Measurements from ENCODE around the gene INS. TPM values are rescaled to one million over a fixed set of nuclear protein-coding genes. Genes with fewer than 3 reads are reported as not detected.

The INS gene
- total and polyA plus RNA-seq, 2 donors (not counting 1 experiment from before 2014, with no cell fraction given), result not detected

DNA sequence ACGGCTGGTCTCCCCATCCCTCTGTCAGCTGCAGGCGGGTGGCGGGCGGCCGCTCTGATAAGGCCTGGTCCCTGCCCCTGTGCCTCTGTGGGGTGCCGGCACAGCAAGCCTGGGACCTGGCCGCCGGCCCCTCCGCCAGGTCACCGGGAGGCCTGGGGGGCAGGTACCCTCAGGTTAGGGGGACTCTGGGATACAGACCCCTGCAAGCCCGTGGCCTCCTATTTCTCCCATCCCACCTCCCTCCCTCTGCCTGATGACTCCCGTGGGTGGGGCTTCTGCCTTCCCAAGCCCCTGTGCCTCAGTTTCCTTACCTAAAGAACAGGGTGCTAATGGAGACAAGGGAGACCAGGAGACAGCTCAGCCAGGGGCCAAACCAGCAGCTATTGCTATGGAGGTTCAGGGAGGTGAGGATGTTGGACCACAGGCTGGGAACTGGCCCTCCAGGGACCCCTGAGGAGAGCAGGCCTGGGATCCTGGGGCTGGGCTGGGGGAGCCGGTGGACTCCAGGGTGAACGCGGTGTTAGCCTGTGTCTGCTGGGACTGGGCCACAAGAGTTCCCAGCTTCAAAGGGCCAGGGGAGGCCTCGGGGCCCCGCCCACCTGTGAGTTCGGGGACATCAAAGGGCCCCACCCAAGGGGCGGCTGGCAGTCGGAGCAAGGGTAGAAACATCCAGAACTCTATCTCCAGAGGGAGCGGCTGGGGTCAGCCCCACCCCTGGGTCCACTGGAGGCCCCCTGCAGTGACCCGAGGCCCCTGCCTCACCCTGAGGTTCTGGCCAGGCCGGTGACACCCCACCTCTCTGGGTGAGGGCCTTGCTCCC is 42.6 kb upstream of the INS start:
- Mint-ChIP-seq H3K4me1 (no peaks in the 10 kb centered on the region), H3K27me3 (peaks cover 9% of the 10 kb centered on the region), H3K9me3 (ENCODE audit: insufficient read depth) (peaks cover 2% of the 10 kb centered on the region), H3K4me3 (no peak overlapping the region), H3K27ac (no peak overlapping the region)
- Histone ChIP-seq H3K4me1 (ENCODE audit: control insufficient read depth in 2 of 2, insufficient read depth in 2 of 2, low read length in 2 of 2) (no peaks in the 10 kb centered on the region), H3K36me3 (replicated peaks in 1 of 2; ENCODE audit: control extremely low read depth in 1 of 2, control insufficient read depth in 1 of 2, extremely low read depth in 1 of 2, insufficient read depth in 2 of 2, low read length in 1 of 2) (no peaks in the 10 kb centered on the region), H3K4me3 (ENCODE audit: control extremely low read depth in 1 of 5, extremely low read depth in 1 of 5, insufficient read depth in 1 of 5, low read depth in 2 of 5, low read length in 4 of 5) (no peak overlapping the region), H3K27me3 (replicated peaks in 1 of 4; ENCODE audit: control extremely low read depth in 1 of 4, control insufficient read depth in 3 of 4, insufficient read depth in 4 of 4, low read length in 3 of 4) (no peaks in the 10 kb centered on the region), H3K27ac (ENCODE audit: low read length in 2 of 2) (no peak overlapping the region), H3K79me2 (ENCODE audit: control insufficient read depth, insufficient read depth, low read length) (no peaks in the 10 kb centered on the region), H3K9me3 (ENCODE audit: control extremely low read depth in 1 of 3, control insufficient read depth in 2 of 3, insufficient read depth in 1 of 3, low read length in 2 of 3) (peaks cover 0 to 12% (median 0%) of the 10 kb centered on the region in 3 donors), H4K20me1 (ENCODE audit: control insufficient read depth, insufficient read depth, low read length, poor library complexity, severe bottlenecking) (no peaks in the 10 kb centered on the region), H3K4me2 (replicated peaks; ENCODE audit: low read depth, low read length, poor library complexity, severe bottlenecking) (no peak overlapping the region), H3K9ac (ENCODE audit: low read length) (no peak overlapping the region), H2AFZ (ENCODE audit: insufficient read depth, low read depth, low read length, poor library complexity, severe bottlenecking) (no peak overlapping the region)
- TF ChIP-seq, protein P1, sequence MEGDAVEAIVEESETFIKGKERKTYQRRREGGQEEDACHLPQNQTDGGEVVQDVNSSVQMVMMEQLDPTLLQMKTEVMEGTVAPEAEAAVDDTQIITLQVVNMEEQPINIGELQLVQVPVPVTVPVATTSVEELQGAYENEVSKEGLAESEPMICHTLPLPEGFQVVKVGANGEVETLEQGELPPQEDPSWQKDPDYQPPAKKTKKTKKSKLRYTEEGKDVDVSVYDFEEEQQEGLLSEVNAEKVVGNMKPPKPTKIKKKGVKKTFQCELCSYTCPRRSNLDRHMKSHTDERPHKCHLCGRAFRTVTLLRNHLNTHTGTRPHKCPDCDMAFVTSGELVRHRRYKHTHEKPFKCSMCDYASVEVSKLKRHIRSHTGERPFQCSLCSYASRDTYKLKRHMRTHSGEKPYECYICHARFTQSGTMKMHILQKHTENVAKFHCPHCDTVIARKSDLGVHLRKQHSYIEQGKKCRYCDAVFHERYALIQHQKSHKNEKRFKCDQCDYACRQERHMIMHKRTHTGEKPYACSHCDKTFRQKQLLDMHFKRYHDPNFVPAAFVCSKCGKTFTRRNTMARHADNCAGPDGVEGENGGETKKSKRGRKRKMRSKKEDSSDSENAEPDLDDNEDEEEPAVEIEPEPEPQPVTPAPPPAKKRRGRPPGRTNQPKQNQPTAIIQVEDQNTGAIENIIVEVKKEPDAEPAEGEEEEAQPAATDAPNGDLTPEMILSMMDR (IDR thresholded peaks at IDR 0.05), result no peak
- no peak for TF ChIP-seq EZH2 (IDR thresholded peaks at IDR 0.05; ENCODE audit: borderline replicate concordance, insufficient read depth, low read depth, low read length, poor library complexity, severe bottlenecking)
- CTCF ChIA-PET, result interaction anchor here (2.1 to 7.3 kb wide), 2 partner anchors 102 to 216 kb away, joined by 8 to 95 read pairs; no protein-coding TSS in a partner anchor
- ATAC-seq (ENCODE audit: low read depth), result no peak
- intact Hi-C loops (cut with micrococcal nuclease), result no loop called here
- 91% methylated on average over 18 of the region's 23 CpGs for WGBS (ENCODE audit: insufficient coverage)
- POLR2A ChIA-PET, result no interaction called here
- no peak for DNase-seq

- intact Hi-C loops (cut with micrococcal nuclease), result no loop called here
- 78% methylated on average over 8 of the region's 10 CpGs for WGBS (ENCODE audit: insufficient coverage)
- H3K4me2 ChIP-seq (replicated peaks; ENCODE audit: low read depth, low read length, poor library complexity, severe bottlenecking), result no peak overlapping the region
- no peaks in the 10 kb centered on the region for H3K4me1 ChIP-seq (ENCODE audit: control insufficient read depth in 2 of 2, insufficient read depth in 2 of 2, low read length in 2 of 2)
- no peaks in the 10 kb centered on the region for H3K27me3 ChIP-seq (replicated peaks in 1 of 4; ENCODE audit: control extremely low read depth in 1 of 4, control insufficient read depth in 3 of 4, insufficient read depth in 4 of 4, low read length in 3 of 4)
- no peaks in the 10 kb centered on the region for H3K36me3 ChIP-seq (replicated peaks in 1 of 2; ENCODE audit: control extremely low read depth in 1 of 2, control insufficient read depth in 1 of 2, extremely low read depth in 1 of 2, insufficient read depth in 2 of 2, low read length in 1 of 2)
- H3K4me3 ChIP-seq (ENCODE audit: control extremely low read depth in 1 of 5, extremely low read depth in 1 of 5, insufficient read depth in 1 of 5, low read depth in 2 of 5, low read length in 4 of 5), result no peak overlapping the region
- no peaks in the 10 kb centered on the region for H4K20me1 ChIP-seq (ENCODE audit: control insufficient read depth, insufficient read depth, low read length, poor library complexity, severe bottlenecking)
- H3K27me3 Mint-ChIP-seq, result peaks cover 5% of the 10 kb centered on the region
- ATAC-seq (ENCODE audit: low read depth) (no peak), DNase-seq (no peak)
- POLR2A ChIA-PET, result no interaction called here
- H3K9ac ChIP-seq (ENCODE audit: low read length), result no peak overlapping the region
- no peak for TF ChIP-seq EZH2 (IDR thresholded peaks at IDR 0.05; ENCODE audit: borderline replicate concordance, insufficient read depth, low read depth, low read length, poor library complexity, severe bottlenecking)
- TF ChIP-seq, protein P1 (IDR thresholded peaks at IDR 0.05), result no peak
- CTCF ChIA-PET, result interaction anchor here (2.1 to 7.3 kb wide), 2 partner anchors 102 to 217 kb away, joined by 8 to 95 read pairs; no protein-coding TSS in a partner anchor
- H3K27ac Mint-ChIP-seq, result no peak overlapping the region
- no peak overlapping the region for H3K27ac ChIP-seq (ENCODE audit: low read length in 2 of 2)
- H2AFZ ChIP-seq (ENCODE audit: insufficient read depth, low read depth, low read length, poor library complexity, severe bottlenecking), result no peak overlapping the region
- no peak overlapping the region for H3K4me3 Mint-ChIP-seq
- H3K9me3 ChIP-seq (ENCODE audit: control extremely low read depth in 1 of 3, control insufficient read depth in 2 of 3, insufficient read depth in 1 of 3, low read length in 2 of 3), result peaks cover 0 to 12% (median 0%) of the 10 kb centered on the region in 3 donors
- peaks cover 2% of the 10 kb centered on the region for H3K9me3 Mint-ChIP-seq (ENCODE audit: insufficient read depth)
- H3K79me2 ChIP-seq (ENCODE audit: control insufficient read depth, insufficient read depth, low read length), result no peaks in the 10 kb centered on the region
- H3K4me1 Mint-ChIP-seq, result no peaks in the 10 kb centered on the region
Observed at GRCh38 chr11:2202900-2203439, 42.0 kb upstream of the INS start.
